Glutamatergic neuron (in vitro differentiated cells): ENCODE results near the gene KCNQ1. TPM values are rescaled to one million over a fixed set of nuclear protein-coding genes. Genes with fewer than 3 reads are reported as not detected.

Experiments used
- DNase-seq: peaks from one replicate; pipeline ENCODE4 v3.0.0; 2022
- H3K27ac Mint-ChIP-seq: one replicate; pipeline ENCODE4 v1.8.0; 2020; ENCODE audit warnings: mild to moderate bottlenecking, mixed read lengths, inconsistent platforms; ENCODE audit not compliant: unreplicated experiment
- H3K27me3 Mint-ChIP-seq: one replicate; pipeline ENCODE4 v1.8.0; 2020; ENCODE audit warnings: mild to moderate bottlenecking, moderate library complexity, mixed read lengths, inconsistent platforms; ENCODE audit not compliant: unreplicated experiment
- H3K36me3 Mint-ChIP-seq: one replicate; pipeline ENCODE4 v1.8.0; 2020; ENCODE audit warnings: mild to moderate bottlenecking, mixed read lengths, inconsistent platforms; ENCODE audit not compliant: unreplicated experiment
- H3K4me1 Mint-ChIP-seq: one replicate; pipeline ENCODE4 v1.8.0; 2020; ENCODE audit warnings: mild to moderate bottlenecking, low read depth, mixed read lengths, inconsistent platforms; ENCODE audit not compliant: unreplicated experiment
- H3K4me3 Mint-ChIP-seq: one replicate; pipeline ENCODE4 v1.8.0; 2020; ENCODE audit warnings: mild to moderate bottlenecking, mixed read lengths, inconsistent platforms; ENCODE audit not compliant: unreplicated experiment
- H3K9me3 Mint-ChIP-seq: one replicate; pipeline ENCODE4 v1.8.0; 2020; ENCODE audit warnings: mild to moderate bottlenecking, moderate library complexity, mixed read lengths, inconsistent platforms; ENCODE audit not compliant: unreplicated experiment
- CTCF ChIP-seq: fragments of 200-600 bp; sonication (generic); IDR thresholded peaks from one replicate; pipeline ENCODE4 v1.5.0; 2021; ENCODE audit not compliant: partially characterized antibody, unreplicated experiment
- total RNA-seq: library from RNA; stranded (reverse); fragmentation: NEBNext Ultra II Directional; extraction: Animal tissue kit (Norgen Biotek cat#: 25700); gene quantifications from one replicate; pipeline ENCODE4 v1.2.1, GENCODE V29; 2021; ENCODE audit not compliant: unreplicated experiment

The KCNQ1 gene
- total RNA-seq, 1 donor from 2014 or later: 0.44 TPM

GRCh38 chr11:2510626-2511402, 66.0 kb downstream of the KCNQ1 start:
- Mint-ChIP-seq H3K9me3 (peaks cover 3% of the 10 kb centered on the region), H3K36me3 (no peaks in the 10 kb centered on the region), H3K4me3 (no peak overlapping the region), H3K4me1 (peaks cover 3% of the 10 kb centered on the region), H3K27ac (no peak overlapping the region), H3K27me3 (peaks cover 4% of the 10 kb centered on the region)
- peak; percentile 37 for DNase-seq
- TF ChIP-seq CTCF: no peak

GRCh38 chr11:2511421-2512369, 66.9 kb downstream of the KCNQ1 start:
- DNase-seq: peak; percentile 8
- H3K36me3 Mint-ChIP-seq: no peaks in the 10 kb centered on the region
- H3K27me3 Mint-ChIP-seq: peaks cover 4% of the 10 kb centered on the region
- H3K4me3 Mint-ChIP-seq: no peak overlapping the region
- H3K27ac Mint-ChIP-seq: no peak overlapping the region
- TF ChIP-seq CTCF: no peak
- H3K9me3 Mint-ChIP-seq: peaks cover 3% of the 10 kb centered on the region
- H3K4me1 Mint-ChIP-seq: peaks cover 3% of the 10 kb centered on the region

- Mint-ChIP-seq H3K9me3 (no peaks in the 10 kb centered on the region), H3K4me1 (peaks cover 3% of the 10 kb centered on the region), H3K27me3 (no peaks in the 10 kb centered on the region), H3K36me3 (no peaks in the 10 kb centered on the region), H3K27ac (no peak overlapping the region), H3K4me3 (no peak overlapping the region)
- TF ChIP-seq CTCF: no peak
- peak; percentile 13 for DNase-seq
These were observed 67.9 kb downstream of the KCNQ1 start for GRCh38 chr11:2512431-2513407.

GRCh38 chr11:2513441-2513840, 68.6 kb downstream of the KCNQ1 start:
- no peak overlapping the region for H3K27ac Mint-ChIP-seq
- no peak overlapping the region for H3K4me3 Mint-ChIP-seq
- peaks cover 3% of the 10 kb centered on the region for H3K4me1 Mint-ChIP-seq
- H3K9me3 Mint-ChIP-seq: no peaks in the 10 kb centered on the region
- no peaks in the 10 kb centered on the region for H3K36me3 Mint-ChIP-seq
- TF ChIP-seq CTCF: no peak
- H3K27me3 Mint-ChIP-seq: no peaks in the 10 kb centered on the region
- DNase-seq: peak; percentile 7
